AG09309 (cell line): ENCODE results near the gene APOL3.
"Not testable (repeated sequence)": the region's sequence is repeated elsewhere in the genome, so short reads cannot be mapped to it uniquely, and the experiment has no call there.

Experiments used
- DNase-seq: peaks from one replicate; pipeline ENCODE4 v3.0.0-alpha.2; 2010; ENCODE audit warnings: low read depth
- H3K4me3 ChIP-seq: 2 replicates; pipeline ENCODE4 v1.5.1; 2011; ENCODE audit warnings: mild to moderate bottlenecking, low read depth, low read length, moderate library complexity; ENCODE audit not compliant: control insufficient read depth
- CTCF ChIP-seq: IDR thresholded peaks from 2 replicates; pipeline ENCODE4 v1.5.1; 2011; ENCODE audit warnings: mild to moderate bottlenecking, low read depth, low read length, inconsistent platforms; ENCODE audit not compliant: insufficient read depth, control insufficient read depth; ENCODE audit errors: missing control alignments

APOL3 gene

DNA sequence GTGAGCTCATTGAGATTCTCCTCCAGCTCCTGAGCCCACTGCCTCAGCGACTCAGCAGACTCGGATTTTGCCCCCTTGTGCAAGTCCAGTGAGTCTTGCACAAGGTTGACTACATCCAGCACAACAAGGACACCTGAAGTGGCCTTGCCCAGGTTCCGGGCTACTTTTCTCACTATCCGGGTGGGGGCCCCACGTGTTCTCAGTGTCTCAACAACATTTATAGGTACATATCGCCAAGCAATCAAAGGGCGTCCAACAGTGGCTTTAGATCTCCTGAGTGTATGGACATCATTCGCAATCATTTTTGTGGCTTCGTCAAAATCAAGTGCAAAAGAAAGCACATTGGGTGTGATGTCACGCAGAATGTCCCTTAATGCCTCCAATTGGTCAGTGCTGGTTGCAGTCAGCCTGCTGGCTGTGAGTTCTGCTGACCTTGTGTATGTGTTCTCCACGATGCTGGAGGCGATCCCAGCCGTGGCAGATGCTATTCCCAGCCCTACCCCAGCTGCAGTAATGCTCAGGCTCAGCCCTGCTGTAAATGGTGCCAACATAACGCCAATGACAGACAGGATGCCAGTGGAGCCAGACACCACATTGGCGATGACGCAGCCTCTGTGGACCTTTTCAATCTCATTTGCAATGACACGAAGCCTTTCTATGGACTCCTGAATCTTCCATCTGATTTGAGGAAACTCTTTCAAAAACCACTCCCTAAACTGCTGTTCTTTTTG, 30.7 kb upstream of the APOL3 start:
- peak; percentile 29 for DNase-seq
- no peak for TF ChIP-seq CTCF
- H3K4me3 ChIP-seq: no peak overlapping the region

- DNase-seq, H3K4me3 ChIP-seq: not testable (repeated sequence)
These were observed 27.3 kb upstream of the APOL3 start for GRCh38 chr22:36187862-36188261.

- TF ChIP-seq CTCF: no peak
- no peak overlapping the region for H3K4me3 ChIP-seq
- DNase-seq: no peak
These were observed 25.5 kb upstream of the APOL3 start for GRCh38 chr22:36185828-36186624.

- no peak for TF ChIP-seq CTCF
- DNase-seq: peak; percentile 25
- no peak overlapping the region for H3K4me3 ChIP-seq
These were observed 24.0 kb upstream of the APOL3 start for GRCh38 chr22:36184433-36185025.

- no peak for TF ChIP-seq CTCF
- no peak overlapping the region for H3K4me3 ChIP-seq
- DNase-seq: no peak
These were observed 22.9 kb upstream of the APOL3 start for GRCh38 chr22:36183446-36183845.

- TF ChIP-seq CTCF: no peak
- DNase-seq: no peak
- H3K4me3 ChIP-seq: no peak overlapping the region
These were observed 22.3 kb upstream of the APOL3 start for GRCh38 chr22:36182857-36183256.

DNA sequence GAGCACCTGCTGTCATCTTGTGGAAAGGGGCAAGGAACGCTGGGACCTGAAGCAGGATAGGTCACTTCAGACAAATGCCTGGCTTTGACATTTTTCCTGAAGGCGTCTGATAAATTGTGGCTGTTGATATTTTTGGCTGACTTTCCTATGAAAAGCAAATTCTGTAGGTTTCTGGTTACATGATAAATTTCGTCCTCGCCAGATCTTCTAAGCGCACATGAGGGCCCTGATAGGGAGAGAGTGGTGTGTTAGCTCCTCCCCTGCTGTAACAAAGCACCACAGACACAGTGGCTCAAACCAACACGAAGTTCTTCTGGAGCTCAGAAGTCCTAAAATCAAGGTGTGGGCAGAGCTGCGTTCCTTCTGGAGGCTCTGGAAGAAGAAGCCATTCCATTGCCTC, 21.5 kb upstream of the APOL3 start:
- H3K4me3 ChIP-seq: no peak overlapping the region
- no peak for TF ChIP-seq CTCF
- DNase-seq: no peak
